ENCODE measurements around the gene EFL1. TPM values are rescaled to one million over a fixed set of nuclear protein-coding genes. Genes with fewer than 3 reads are reported as not detected.

Gene EFL1
- polyA plus RNA-seq, 10 donors = 10.8 to 16.3 (median 12.9) TPM

- no peak for DNase-seq
Observed at GRCh38 chr15:82165948-82166376, 96.6 kb downstream of the EFL1 start.

GRCh38 chr15:82159922-82160321 lies 102.6 kb downstream of the EFL1 start:
- peak in 1 of 3 donors; percentile 99 for DNase-seq

GRCh38 chr15:82158811-82159210 lies 103.7 kb downstream of the EFL1 start:
- DNase-seq = no peak

GRCh38 chr15:82150645-82151044 lies 111.9 kb downstream of the EFL1 start:
- DNase-seq = no peak

GRCh38 chr15:82146990-82147461 lies 115.5 kb downstream of the EFL1 start:
- peak in 1 of 3 donors; percentile 48 for DNase-seq

GRCh38 chr15:82146576-82146975 lies 116.0 kb downstream of the EFL1 start:
- DNase-seq = no peak

GRCh38 chr15:82143390-82144385 lies 118.8 kb downstream of the EFL1 start:
- DNase-seq = no peak

GRCh38 chr15:82140886-82141285 lies 121.6 kb downstream of the EFL1 start:
- DNase-seq = no peak

- DNase-seq = peak; percentile 52 to 75 (median 56)
Observed at GRCh38 chr15:82139823-82140268, 122.7 kb downstream of the EFL1 start.

GRCh38 chr15:82138306-82138705 lies 124.2 kb downstream of the EFL1 start:
- no peak for DNase-seq

- no peak for DNase-seq
Observed at GRCh38 chr15:82137261-82137660, 125.3 kb downstream of the EFL1 start.

- no peak for DNase-seq
Observed at GRCh38 chr15:82136120-82136519, 126.4 kb downstream of the EFL1 start.

GRCh38 chr15:82135638-82136037 lies 126.9 kb downstream of the EFL1 start:
- DNase-seq = no peak

GRCh38 chr15:82134461-82134860 lies 128.1 kb downstream of the EFL1 start:
- DNase-seq = no peak

- DNase-seq = no peak
Observed at GRCh38 chr15:82133251-82133650, 129.3 kb downstream of the EFL1 start.

GRCh38 chr15:82132742-82133141 lies 129.8 kb downstream of the EFL1 start:
- DNase-seq = peak in 1 of 3 donors; percentile 79

- no peak for DNase-seq
Observed at GRCh38 chr15:82132096-82132495, 130.4 kb downstream of the EFL1 start.

GRCh38 chr15:82130248-82130647 lies 132.3 kb downstream of the EFL1 start:
- DNase-seq = no peak

GRCh38 chr15:82129761-82130160 lies 132.8 kb downstream of the EFL1 start:
- peak in 2 of 3 donors; percentile 23 to 94 for DNase-seq

GRCh38 chr15:82129149-82129692 lies 133.3 kb downstream of the EFL1 start:
- DNase-seq = no peak

- no peak for DNase-seq
Observed at GRCh38 chr15:82128401-82129148, 134.0 kb downstream of the EFL1 start.

GRCh38 chr15:82127581-82127980 lies 135.0 kb downstream of the EFL1 start:
- no peak for DNase-seq
